Measurements from ENCODE around the gene IL36B. TPM values are rescaled to one million over a fixed set of nuclear protein-coding genes. Genes with fewer than 3 reads are reported as not detected.

IL36B gene
- total RNA-seq, result not detected in 2 replicates

DNA sequence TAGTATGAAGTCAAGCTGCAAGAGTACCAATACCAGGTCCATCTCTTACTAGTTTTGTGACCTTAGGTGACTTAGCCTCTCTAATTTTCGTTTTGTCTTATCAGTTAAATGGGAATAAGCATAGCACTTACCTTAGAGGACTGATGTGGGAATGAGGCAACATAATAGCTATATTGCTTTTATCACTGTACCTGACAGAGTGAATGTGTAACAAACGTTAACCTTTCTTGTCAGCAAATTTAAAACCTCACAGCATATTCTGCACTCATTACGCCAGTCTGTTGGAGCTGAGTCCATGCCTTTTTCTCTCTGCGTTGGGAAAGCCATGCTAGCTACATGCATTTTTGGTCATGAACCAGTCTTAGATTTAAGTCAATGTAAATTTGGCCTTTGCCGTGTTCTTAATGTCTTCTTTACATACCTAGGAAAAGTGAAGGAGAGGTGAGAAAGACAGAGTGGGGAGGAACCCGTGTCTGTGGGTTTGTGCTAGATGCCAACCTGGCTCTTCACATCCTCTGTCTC is at the start of gene IL36B:
IL36B (minus strand) TSS at position 472 of the 522 bp plus-strand sequence.

DNA sequence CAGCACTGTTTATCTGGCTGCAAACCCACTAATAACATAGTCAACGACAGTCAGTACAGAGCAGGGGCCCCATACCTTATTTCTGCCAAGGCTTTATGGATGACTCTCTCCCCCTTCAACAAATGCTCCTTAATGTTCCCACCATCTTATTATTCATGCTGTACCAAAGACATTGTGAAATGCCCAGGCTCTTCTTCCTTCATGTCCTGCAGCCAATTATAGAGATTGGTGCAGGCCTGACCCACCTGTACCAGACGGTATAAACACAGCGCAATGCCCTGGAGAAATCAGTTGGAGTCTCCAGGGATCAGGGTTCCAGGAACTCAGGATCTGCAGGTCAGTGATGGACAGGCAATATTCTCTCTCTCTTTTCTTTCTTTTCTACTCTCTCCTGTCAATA is 15.0 kb upstream of the IL36B start, which contains the start of gene IL1F10:
IL1F10 (plus strand) TSS at position 290 of the 400 bp plus-strand sequence. CDS start 4,769 bp downstream, outside the sequence.

DNA sequence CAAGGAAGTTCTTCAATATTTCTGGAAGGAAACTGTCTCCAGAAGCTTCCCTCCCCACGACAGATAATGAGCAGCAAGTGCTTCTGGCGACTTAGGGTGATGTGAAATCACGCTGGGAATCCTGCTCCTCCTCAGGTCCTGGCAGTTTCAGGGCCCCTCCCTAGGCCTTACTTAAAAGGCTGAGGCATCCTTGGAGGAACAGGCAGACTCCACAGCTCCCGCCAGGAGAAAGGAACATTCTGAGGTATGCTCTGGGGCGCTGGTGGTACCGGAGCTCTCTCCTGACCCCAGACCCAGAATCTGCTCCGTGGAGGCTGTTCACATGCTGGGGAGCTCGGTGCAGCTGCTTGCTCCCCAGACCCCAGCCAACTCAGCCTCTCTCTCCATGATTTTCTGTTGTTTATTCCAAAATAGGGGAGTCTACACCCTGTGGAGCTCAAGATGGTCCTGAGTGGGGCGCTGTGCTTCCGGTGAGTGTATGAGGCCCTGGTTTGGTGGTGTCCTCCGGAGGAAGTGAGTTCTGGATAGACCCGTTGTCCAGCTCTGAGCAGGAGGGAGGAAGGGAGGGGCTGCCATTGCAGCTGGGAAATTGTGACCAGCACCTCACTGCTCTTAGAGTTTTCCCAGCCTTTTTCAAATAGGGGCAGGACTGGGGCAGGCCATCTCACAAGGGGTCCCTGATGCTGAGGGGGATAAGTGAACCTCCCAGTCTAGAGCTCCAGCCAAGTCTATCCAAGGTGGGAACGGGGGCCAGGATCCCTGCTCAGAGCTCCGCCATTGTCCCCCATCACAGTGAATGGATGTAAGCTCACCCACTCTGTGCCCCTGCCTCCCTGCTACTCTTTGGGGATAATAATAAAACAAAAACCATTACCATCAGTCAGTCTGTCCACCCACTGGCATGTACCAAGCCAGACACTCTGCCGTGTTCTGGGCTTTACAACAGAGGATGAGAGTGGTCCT is 6.6 kb upstream of the IL36B start, which contains the start of gene IL36RN:
IL36RN (plus strand) TSS at position 201 of the 963 bp plus-strand sequence; CDS start at position 442, 241 bp downstream.

DNA sequence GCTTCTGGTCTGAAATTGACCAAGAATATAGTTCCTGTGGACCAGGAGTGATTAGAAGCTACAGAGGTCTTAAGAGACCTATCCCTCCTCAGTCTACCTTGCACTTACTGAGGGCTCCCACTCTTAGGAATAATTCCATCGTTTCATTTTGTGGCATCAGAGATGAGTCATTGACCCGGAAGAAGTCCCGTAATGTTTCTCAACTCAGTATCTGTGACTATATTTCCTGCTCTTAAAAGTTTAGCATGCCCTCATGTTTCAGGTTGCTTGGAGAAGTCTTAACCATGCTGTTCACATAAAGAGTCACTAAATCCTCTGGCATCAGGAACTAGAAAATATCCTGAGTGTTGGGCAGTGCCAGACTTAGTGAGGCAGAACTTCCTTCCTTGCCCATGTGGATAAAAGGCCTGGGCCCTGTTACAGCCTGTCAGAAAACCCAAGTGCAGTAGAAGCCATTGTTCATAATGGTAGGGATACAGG is 47.6 kb downstream of the IL36B start, which contains the start of gene IL36A:
IL36A (plus strand) TSS at position 430 of the 480 bp plus-strand sequence. CDS start 413 bp downstream, outside the sequence.

DNA sequence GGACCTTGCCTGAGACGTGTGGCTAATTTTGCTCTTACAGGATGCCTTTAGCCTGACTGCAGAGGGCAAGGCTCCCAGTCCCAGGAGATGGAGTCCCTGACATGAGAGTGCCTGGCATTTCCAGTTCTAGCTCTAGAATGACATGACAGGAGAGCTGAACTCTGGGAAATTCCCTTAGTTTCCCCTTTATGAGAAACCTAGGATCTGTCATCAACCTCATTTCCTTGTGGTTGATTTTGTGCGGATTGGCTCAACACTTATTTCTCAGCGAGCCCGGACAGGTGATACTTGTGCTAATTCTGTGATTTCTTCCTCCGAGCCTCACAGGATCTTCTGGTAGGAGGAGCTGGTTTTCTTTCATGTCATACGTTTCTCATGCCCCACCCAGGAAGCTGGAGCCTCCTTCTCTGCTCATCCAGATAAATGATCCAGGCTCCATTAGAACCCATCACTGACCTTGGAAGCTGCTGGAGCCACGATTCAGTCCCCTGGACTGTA is 75.1 kb downstream of the IL36B start, which contains the start of gene IL36G:
IL36G (plus strand) TSS at position 448 of the 498 bp plus-strand sequence. CDS start 633 bp downstream, outside the sequence.

Other genes starting within 250 kb of the IL36B start
- 0.09 and 1.9 TPM in 2 replicates for gene IL1B, start 216.1 kb downstream of the IL36B start, total RNA-seq
- not detected in 2 replicates for gene IL37, start 141.7 kb downstream of the IL36B start, total RNA-seq
- not detected in 2 replicates for gene IL36G, start 74.9 kb downstream of the IL36B start, total RNA-seq
- not detected in 2 replicates for gene IL36A, start 47.4 kb downstream of the IL36B start, total RNA-seq
- not detected in 2 replicates for gene IL36RN, start 6.3 kb upstream of the IL36B start, total RNA-seq
- gene IL1F10, start 15.1 kb upstream of the IL36B start, total RNA-seq, result not detected in 2 replicates
- gene IL1RN, start 74.7 kb upstream of the IL36B start, total RNA-seq, result not detected in 2 replicates
- 0.58 and 0.85 TPM in 2 replicates for gene PSD4, start 121.1 kb upstream of the IL36B start, total RNA-seq
- 0.35 and 2.0 TPM in 2 replicates for gene PAX8, start 226.1 kb upstream of the IL36B start, total RNA-seq